Hepatocyte (in vitro differentiated cells): ENCODE data around the gene PIK3AP1. TPM values are rescaled to one million over a fixed set of nuclear protein-coding genes. Genes with fewer than 3 reads are reported as not detected.
A peak's percentile ranks its signal among the peaks of the same experiment; 100 is the strongest.

ENCODE experiments used
- DNase-seq: peaks from one replicate; pipeline ENCODE4 v3.0.0-alpha.2; 2016; ENCODE audit warnings: low spot score
- H2AFZ ChIP-seq: fragments of 200-600 bp; sonication (generic); 2 replicates; pipeline ENCODE4 v1.6.0; 2016; ENCODE audit warnings: antibody characterized with exemption, mild to moderate bottlenecking
- H3K27ac ChIP-seq: fragments of 200-600 bp; sonication (generic); 2 replicates; pipeline ENCODE4 v1.5.1; 2016; ENCODE audit warnings: mild to moderate bottlenecking
- H3K27me3 ChIP-seq: fragments of 200-600 bp; sonication (generic); 2 replicates; pipeline ENCODE4 v1.6.1; 2016
- H3K36me3 ChIP-seq: fragments of 200-600 bp; sonication (generic); replicated peaks from 2 replicates; pipeline ENCODE4 v1.5.1; 2016; ENCODE audit warnings: low read depth; ENCODE audit not compliant: insufficient read depth
- H3K4me1 ChIP-seq: fragments of 200-600 bp; sonication (generic); 2 replicates; pipeline ENCODE4 v1.5.1; 2016; ENCODE audit warnings: mild to moderate bottlenecking, moderate library complexity; ENCODE audit not compliant: insufficient read depth
- H3K4me2 ChIP-seq: fragments of 200-600 bp; sonication (generic); 2 replicates; pipeline ENCODE4 v1.6.0; 2016
- H3K4me3 ChIP-seq: fragments of 200-600 bp; sonication (generic); 2 replicates; pipeline ENCODE4 v1.5.1; 2016; ENCODE audit warnings: mild to moderate bottlenecking
- H3K79me2 ChIP-seq: fragments of 200-600 bp; sonication (generic); 2 replicates; pipeline ENCODE4 v1.6.0; 2017; ENCODE audit warnings: mild to moderate bottlenecking
- H3K9me2 ChIP-seq: fragments of 200-600 bp; sonication (generic); replicated peaks from 2 replicates; pipeline ENCODE4 v1.6.0; 2017; ENCODE audit warnings: mild to moderate bottlenecking; ENCODE audit not compliant: insufficient read depth
- H3K9me3 ChIP-seq: fragments of 200-600 bp; sonication (generic); 2 replicates; pipeline ENCODE4 v1.5.1; 2016; ENCODE audit warnings: low read depth, mild to moderate bottlenecking
- H4K20me1 ChIP-seq: fragments of 200-600 bp; sonication (generic); 2 replicates; pipeline ENCODE4 v1.6.0; 2016; ENCODE audit warnings: mild to moderate bottlenecking; ENCODE audit not compliant: insufficient read depth, poor library complexity, severe bottlenecking
- CTCF ChIP-seq: fragments of 200-600 bp; sonication (generic); IDR thresholded peaks from 2 replicates; pipeline ENCODE4 v1.5.1; 2016; ENCODE audit warnings: antibody characterized with exemption, mild to moderate bottlenecking; ENCODE audit not compliant: poor library complexity
- EZH2 ChIP-seq: fragments of 200-600 bp; sonication (generic); IDR thresholded peaks from 2 replicates; pipeline ENCODE4 v1.6.1; 2016; ENCODE audit warnings: antibody characterized with exemption, mild to moderate bottlenecking, borderline replicate concordance
- EZH2phosphoT487 ChIP-seq: fragments of 200-600 bp; sonication (generic); IDR thresholded peaks from one replicate; pipeline ENCODE4 v1.6.1; 2018; ENCODE audit warnings: antibody characterized with exemption, mild to moderate bottlenecking, low read depth, moderate library complexity; ENCODE audit not compliant: unreplicated experiment, severe bottlenecking
- WGBS: methylation state at CpG from one replicate; pipeline ENCODE4 v1.1.6; 2016; ENCODE audit warnings: low lambda C conversion rate; ENCODE audit errors: missing lambda C conversion rate; 5-methylcytosine and 5-hydroxymethylcytosine counted together
- polyA plus RNA-seq: library from polyadenylated mRNA; unstranded; fragments of >200 nt; fragmentation: Nextera tagmentation; extraction: Ambion mirVana; gene quantifications from 2 replicates; pipeline ENCODE4 v1.2.1, GENCODE V29; 2016
- total RNA-seq: library from RNA; depleted of rRNA; stranded (reverse); fragments of >200 nt; gene quantifications from 2 replicates; pipeline ENCODE4 v1.2.3, GENCODE V29; 2014

Gene PIK3AP1
- total RNA-seq (6.5 and 8.4 TPM in 2 replicates), polyA plus RNA-seq (2.5 and 4.7 TPM in 2 replicates)

GRCh38 chr10:96720422-96721206 is at the start of gene PIK3AP1:
PIK3AP1 (minus strand) TSS chr10:96720514; CDS start chr10:96720394, 120 bp downstream.
- Histone ChIP-seq H3K4me1 (peaks cover 7% of the 10 kb centered on the region), H3K9me3 (no peaks in the 10 kb centered on the region), H2AFZ (peak within 1 kb of the TSS; percentile 93), H4K20me1 (no peaks in the 10 kb centered on the region), H3K4me2 (peak within 1 kb of the TSS; percentile 99), H3K27me3 (peaks cover 39% of the 10 kb centered on the region), H3K9me2 (no peaks in the 10 kb centered on the region), H3K4me3 (peak within 1 kb of the TSS; percentile 61), H3K36me3 (no peaks in the 10 kb centered on the region), H3K27ac (no peak within 1 kb of the TSS), H3K79me2 (no peaks in the 10 kb centered on the region)
- TF ChIP-seq EZH2phosphoT487 (no peak), CTCF (no peak), EZH2 (no peak)
- WGBS, result 9% methylated on average over 20 of the region's 52 CpGs
- DNase-seq, result peak; percentile 57

GRCh38 chr10:96768136-96768535 is 47.8 kb upstream of the PIK3AP1 start:
- H3K27ac ChIP-seq, result no peak overlapping the region
- DNase-seq, result no peak
- no peaks in the 10 kb centered on the region for H4K20me1 ChIP-seq
- H3K4me1 ChIP-seq, result no peaks in the 10 kb centered on the region
- H2AFZ ChIP-seq, result no peak overlapping the region
- TF ChIP-seq EZH2phosphoT487 (no peak), EZH2 (no peak), CTCF (no peak)
- H3K9me3 ChIP-seq, result no peaks in the 10 kb centered on the region
- no peak overlapping the region for H3K4me3 ChIP-seq
- H3K4me2 ChIP-seq, result no peak overlapping the region
- no peaks in the 10 kb centered on the region for H3K36me3 ChIP-seq
- no peaks in the 10 kb centered on the region for H3K79me2 ChIP-seq
- 94% methylated on average over 11 of the region's 11 CpGs for WGBS
- no peaks in the 10 kb centered on the region for H3K27me3 ChIP-seq
- no peaks in the 10 kb centered on the region for H3K9me2 ChIP-seq

- Histone ChIP-seq H3K36me3 (no peaks in the 10 kb centered on the region), H3K9me3 (no peaks in the 10 kb centered on the region), H3K4me3 (no peak overlapping the region), H3K4me2 (no peak overlapping the region), H3K27me3 (no peaks in the 10 kb centered on the region), H3K79me2 (no peaks in the 10 kb centered on the region), H2AFZ (no peak overlapping the region), H3K4me1 (no peaks in the 10 kb centered on the region), H3K9me2 (no peaks in the 10 kb centered on the region), H3K27ac (no peak overlapping the region), H4K20me1 (no peaks in the 10 kb centered on the region)
- 100% methylated on average over 2 of the region's 2 CpGs for WGBS
- DNase-seq, result no peak
- TF ChIP-seq EZH2 (no peak), EZH2phosphoT487 (no peak), CTCF (no peak)
Observed at GRCh38 chr10:96767611-96768010, 47.3 kb upstream of the PIK3AP1 start.
